ENCODE data around the gene RRP12.
"Not testable (repeated sequence)": the region's sequence is repeated elsewhere in the genome, so short reads cannot be mapped to it uniquely, and the experiment has no call there.

The RRP12 gene, protein sequence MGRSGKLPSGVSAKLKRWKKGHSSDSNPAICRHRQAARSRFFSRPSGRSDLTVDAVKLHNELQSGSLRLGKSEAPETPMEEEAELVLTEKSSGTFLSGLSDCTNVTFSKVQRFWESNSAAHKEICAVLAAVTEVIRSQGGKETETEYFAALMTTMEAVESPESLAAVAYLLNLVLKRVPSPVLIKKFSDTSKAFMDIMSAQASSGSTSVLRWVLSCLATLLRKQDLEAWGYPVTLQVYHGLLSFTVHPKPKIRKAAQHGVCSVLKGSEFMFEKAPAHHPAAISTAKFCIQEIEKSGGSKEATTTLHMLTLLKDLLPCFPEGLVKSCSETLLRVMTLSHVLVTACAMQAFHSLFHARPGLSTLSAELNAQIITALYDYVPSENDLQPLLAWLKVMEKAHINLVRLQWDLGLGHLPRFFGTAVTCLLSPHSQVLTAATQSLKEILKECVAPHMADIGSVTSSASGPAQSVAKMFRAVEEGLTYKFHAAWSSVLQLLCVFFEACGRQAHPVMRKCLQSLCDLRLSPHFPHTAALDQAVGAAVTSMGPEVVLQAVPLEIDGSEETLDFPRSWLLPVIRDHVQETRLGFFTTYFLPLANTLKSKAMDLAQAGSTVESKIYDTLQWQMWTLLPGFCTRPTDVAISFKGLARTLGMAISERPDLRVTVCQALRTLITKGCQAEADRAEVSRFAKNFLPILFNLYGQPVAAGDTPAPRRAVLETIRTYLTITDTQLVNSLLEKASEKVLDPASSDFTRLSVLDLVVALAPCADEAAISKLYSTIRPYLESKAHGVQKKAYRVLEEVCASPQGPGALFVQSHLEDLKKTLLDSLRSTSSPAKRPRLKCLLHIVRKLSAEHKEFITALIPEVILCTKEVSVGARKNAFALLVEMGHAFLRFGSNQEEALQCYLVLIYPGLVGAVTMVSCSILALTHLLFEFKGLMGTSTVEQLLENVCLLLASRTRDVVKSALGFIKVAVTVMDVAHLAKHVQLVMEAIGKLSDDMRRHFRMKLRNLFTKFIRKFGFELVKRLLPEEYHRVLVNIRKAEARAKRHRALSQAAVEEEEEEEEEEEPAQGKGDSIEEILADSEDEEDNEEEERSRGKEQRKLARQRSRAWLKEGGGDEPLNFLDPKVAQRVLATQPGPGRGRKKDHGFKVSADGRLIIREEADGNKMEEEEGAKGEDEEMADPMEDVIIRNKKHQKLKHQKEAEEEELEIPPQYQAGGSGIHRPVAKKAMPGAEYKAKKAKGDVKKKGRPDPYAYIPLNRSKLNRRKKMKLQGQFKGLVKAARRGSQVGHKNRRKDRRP (N-terminal part only)

DNA sequence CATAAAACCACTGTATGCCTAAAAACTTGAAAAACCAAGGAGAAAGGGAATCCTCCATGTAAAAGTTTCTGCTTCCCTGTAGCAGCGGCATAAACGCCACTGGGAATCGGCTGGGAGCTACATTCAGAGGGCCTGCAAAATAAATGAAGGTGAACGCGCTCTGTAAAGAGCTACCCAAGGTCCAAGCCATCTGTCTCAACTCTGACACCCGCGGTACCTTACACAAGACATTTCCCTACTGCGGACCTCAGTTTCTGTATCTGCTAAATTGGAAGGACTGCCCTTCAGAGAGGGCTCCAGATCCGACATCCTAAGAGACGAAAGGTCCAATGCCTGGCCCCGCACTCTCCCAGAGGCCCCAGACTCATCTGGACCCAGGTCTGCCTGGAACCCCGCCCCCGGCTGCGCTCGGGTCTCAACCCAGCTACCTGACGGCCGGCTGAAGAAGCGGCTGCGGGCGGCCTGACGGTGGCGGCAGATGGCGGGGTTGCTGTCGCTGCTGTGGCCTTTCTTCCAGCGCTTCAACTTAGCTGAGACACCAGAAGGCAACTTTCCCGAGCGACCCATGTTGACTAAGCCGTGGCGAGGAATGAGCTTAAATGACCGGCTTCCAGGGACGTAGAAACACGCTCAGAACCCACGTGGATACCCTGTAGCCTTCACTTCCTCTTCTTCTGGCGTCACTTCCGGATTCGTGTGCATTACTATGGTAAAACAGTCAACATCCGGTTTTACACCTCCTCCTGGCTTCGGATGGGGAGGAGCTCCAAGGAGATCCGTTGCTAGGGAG is at the start of gene RRP12:
RRP12 (minus strand) TSS at position 676 of the 790 bp plus-strand sequence; CDS start at position 567, 109 bp downstream.
- DNase-seq (ENCODE audit: low spot score): peak; percentile 99

DNA sequence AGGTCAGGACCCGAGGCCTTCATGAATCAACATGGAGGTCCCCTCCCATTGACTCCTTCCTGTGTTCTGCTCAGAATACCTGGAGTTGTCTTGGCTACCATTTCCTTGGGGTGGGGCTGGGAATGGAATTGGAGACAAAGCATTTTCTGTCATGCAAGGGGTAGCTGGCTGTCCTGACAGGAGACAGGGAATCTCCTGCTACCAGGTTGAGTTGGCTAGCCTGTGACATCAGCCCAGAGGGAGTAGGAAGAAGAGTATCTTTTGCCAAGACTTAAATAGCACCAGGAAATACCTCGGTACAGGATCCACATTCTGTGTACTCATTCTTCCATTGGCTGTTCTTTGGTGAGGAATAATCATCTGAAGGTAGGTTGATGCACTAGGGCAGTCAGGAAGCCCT is 49.7 kb upstream of the RRP12 start:
- no peak for DNase-seq (ENCODE audit: low spot score)

DNA sequence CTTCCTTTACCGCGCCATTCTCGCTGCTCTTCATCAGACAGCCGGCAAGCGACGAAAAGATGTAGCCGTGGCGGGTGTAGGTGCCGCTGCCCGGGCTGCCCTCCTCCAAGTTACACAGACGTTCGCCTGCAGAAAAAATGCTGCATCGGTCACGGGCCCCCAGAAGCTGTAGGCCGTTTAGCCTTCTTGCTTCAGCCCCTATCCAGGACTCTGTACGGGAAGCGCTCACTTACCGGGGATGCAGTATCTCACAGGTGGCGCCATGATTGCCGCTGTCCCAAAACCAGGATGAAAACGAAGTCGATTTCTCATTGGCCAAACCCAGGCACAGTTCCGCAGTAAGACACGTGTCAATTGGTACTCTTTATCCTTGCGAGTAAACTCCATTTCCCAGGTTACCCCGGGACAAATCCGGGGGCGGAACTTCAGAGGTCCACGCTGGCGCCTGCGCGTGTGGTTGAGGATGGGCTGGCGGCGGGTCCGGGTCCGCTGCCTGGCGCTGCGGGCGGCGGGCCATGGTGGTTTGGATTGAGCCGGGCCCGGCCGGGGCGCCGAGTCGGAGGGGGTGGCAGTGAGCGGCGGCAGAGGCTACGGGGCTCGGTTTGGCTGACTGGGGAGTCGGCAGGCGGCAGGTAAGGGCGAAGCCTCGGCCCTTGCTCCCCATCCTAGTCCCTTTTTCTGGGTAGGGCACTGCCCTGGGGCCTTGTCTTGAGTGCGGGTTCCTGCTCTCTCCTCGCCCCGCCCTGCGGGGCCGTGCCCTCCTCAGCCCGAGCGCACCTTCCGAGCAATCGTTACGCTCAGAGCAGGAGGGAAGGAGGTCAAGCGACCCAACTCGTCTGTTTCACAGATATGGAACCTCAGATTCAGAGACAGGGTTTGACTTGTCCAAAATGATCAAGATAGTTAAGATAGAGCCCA is 44.8 kb upstream of the RRP12 start, which contains the start of the genes EXOSC1 and ZDHHC16:
EXOSC1 (minus strand) TSS at position 285 of the 918 bp plus-strand sequence; CDS start at position 264, 21 bp downstream.
ZDHHC16 (plus strand) TSS at position 454 of the 918 bp plus-strand sequence. CDS start 5,501 bp downstream, outside the sequence.
- DNase-seq (ENCODE audit: low spot score): peak; percentile 99

DNA sequence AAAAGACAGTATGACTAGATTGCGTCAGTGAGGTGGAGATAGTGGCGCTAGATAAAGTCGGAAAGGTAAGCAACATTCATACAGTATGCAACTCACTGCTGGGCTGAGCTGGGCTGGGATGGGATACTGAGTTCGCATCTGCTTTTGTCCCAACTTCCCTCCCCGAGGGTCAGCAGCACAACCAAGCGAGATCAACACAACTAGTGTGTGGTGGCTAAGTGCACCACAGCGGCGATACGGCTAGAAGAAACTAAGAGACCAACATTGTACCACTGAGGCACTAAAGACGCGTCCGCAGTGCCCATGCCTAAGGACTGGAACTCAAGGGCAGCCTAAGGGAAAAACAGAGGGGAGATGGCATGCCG is 44.2 kb upstream of the RRP12 start:
- no peak for DNase-seq (ENCODE audit: low spot score)

DNA sequence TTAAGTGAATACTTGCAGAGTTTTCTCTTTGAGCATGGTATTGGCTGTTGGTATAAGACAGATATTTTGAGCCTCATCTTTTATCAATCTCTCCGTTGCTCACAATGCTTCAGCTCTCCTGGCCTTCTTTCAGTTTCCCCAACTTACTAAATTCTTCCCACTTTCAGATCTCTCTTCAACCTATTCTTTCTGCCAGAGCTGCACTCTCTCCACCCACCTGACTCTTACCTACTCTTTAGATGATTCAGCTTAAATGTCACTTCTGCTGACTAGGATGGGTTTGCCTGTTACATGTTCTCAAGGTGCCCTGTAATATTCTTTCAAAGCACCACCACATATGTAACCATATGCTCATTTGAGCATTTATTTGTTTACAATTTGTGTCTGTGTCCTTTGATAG is 43.1 kb upstream of the RRP12 start:
- no peak for DNase-seq (ENCODE audit: low spot score)

DNA sequence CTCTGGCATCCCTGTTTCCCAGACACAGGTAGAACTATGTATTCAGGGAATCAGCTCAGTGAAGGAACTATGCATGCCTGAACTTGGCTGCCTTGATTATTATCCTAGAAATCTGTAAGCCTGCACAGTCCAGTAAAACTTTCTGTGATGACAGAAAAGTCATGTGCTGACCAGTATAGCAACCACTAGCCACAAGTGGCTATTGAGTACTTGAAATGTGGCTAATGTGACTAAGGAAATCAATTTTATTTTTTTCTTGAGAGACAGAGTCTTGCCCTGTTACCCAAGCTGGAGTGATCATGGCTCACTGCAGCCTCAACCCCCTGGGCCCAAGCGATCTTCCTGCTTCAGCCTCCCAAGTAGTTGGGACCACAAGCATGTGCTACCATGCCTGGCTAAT is 41.1 kb upstream of the RRP12 start:
- no peak for DNase-seq (ENCODE audit: low spot score)

DNA sequence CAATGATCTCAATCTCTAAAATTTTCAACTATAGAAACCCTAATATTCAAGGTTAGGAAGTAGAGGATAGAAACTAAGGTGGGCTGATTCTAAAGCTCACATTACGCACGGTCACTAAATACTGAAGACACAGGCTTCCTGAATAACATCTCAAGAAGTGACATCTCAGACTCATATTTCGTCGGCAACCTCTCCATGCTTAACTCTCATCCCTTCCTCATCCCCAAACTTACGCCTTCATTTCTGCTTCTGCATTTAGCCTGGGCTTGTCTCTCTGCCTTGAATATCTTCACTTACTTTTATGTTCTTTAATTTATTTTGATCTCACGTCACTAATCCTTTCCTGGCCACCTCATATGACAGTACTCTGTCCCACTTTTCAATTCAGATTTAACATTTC is 34.1 kb upstream of the RRP12 start:
- DNase-seq (ENCODE audit: low spot score): no peak

DNA sequence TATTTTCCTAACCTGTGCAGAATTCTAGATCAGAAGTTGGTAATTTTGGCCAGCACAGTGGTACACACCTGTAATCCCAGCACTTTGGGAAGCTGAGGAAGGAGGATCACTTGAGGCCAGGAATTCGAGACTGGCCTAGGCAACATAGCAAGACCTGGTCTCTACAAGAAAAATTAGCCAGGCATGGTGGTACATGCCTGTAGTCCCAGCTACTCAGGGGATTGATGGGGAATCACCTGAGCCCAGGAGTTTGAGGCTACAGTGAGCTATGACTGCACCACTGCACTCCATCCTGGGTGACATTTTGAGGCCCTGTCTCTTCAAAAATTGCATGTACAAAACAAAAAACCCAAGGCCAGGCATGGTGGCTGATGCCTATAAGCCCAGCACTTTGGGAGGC is 33.4 kb upstream of the RRP12 start:
- DNase-seq (ENCODE audit: low spot score): no peak

DNA sequence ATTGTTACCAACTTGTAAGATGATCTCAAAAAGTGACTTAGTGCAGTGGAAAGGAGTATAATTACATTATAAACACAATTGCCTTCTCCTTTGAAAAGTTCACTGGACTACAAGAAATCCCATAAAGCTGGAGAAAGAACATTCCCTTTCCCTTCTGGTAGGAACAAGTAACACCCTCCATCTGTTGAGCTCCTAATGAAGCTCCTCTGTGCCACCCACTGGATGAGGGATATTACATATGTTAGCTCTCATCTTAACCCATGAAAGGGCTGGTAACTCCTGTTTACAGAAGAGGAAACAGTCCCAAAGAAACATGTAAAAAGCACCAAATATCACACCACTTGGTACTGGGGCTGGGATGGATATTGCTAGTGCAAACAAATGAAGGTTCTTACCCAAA is 32.9 kb upstream of the RRP12 start:
- no peak for DNase-seq (ENCODE audit: low spot score)

DNA sequence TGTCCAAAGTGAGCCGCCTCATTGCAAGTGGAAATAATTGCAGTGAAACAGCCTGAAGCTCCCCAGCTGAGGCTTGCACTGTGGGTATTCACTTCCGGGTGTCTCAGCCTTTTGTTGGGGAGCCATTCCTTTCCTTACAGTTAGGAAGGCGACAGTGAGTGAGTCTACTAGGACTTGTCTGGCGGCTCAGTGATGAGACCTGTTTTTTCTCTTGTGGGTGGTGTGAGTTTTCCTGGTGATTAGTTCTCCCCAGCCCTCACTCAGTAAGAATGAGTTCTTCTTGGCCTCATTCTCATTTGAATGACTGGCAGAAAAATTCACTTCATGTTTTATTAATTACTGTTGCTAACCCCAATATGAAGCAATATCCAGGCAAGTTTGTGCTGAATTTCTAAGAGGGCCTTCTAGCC is 27.4 kb upstream of the RRP12 start:
- DNase-seq (ENCODE audit: low spot score): no peak

DNA sequence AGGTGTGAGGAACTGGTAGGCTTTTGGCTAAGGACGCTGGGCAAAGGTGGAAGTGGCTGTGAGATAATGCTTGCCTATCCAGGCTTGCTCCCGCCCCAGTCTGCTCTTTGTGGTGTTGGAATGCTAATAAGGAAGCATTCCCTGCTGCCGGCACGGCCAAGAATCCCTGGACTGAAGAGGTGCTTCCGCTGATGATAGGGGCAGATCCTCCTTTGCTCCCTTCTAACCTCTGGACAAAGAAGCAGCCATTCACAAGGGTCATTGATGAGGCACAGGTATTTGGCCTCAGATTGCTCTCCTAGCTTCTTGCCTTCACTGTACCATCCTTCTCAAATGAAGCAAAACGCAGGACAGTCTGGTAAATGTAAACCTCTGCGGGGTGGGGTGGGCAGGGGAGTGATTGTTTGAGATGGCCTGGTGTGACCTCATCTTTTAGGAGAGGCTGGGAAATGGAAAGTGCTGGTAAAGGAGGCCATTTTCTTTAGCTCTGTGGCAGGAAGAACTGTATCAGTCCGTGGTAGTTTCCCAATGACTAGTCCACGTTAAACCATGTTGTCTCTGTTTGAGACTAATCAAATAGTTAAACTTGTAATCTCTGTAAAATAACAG is 26.5 kb upstream of the RRP12 start:
- DNase-seq (ENCODE audit: low spot score): no peak

DNA sequence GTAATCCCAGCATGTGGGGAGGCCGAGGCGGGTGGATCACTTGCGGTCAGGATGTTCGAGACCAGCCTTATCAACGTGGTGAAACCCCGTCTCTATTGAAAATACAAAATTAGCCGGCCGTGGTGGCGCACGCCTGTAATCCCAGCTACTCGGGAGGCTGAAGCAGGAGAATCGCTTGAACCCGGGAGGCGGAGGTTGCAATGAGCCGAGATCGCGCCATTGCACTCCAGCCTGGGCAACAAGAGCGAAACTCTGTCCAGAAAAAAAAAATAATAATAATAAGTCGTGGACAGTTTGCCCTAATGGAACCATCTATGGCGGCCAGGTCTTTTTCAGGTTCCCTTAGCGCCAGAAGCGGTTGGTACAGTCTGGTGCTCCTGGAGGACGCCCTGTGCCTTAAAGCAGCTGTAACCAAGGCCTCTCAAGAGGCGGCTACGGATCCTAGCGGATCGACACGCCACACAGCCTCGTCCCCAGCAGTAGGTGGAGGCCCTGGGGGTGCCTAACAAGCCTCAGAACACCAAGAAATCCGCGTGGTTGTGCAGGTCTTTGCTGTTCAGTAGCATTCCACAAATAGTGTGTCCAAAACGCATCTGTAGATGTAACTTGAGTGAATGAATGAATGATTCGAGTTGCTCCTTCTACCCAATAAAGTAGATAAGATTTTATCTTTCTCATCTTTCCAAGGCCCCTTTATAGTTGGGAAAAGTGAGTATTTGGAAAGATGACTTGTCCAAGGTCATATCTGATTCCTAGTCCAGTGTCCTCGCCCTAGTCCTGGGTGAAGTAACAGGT is 25.8 kb upstream of the RRP12 start:
- DNase-seq (ENCODE audit: low spot score): no peak

DNA sequence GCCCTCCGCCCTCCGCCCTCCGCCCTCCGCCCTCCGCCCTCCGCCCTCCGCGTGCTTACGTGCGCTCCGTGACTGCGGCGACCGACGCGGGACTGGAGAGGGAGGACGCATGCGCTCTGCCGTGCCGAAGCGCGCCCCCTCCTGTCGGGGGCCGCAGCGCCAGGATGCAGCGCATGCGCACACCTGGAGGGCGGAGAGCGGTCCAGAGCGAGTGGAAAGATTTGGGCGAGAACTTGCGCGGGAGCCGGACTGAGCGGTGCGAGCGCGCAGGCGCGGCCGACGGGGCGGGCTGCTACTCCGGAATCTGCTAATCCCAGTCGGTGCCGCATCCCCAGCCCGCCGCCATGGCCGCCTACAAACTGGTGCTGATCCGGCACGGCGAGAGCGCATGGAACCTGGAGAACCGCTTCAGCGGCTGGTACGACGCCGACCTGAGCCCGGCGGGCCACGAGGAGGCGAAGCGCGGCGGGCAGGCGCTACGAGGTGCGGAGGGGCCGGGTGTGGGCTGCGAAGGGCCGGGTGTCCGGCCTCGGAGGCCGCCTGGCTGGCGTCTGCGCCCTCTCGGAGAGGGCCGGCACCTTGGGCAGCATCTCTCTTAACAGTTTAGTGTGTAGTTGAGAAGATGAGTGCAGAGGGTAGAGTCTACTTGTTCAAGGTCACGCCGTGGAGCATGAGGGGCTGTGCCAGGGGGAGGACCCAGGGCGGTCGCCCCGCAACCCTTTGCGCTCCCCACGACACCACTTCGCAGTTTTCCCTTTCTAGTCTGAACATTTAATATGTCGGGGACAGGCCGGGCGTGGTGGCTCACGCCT is 25.0 kb upstream of the RRP12 start, which contains the start of gene PGAM1:
PGAM1 (plus strand) TSS at position 228 of the 812 bp plus-strand sequence; CDS start at position 345, 117 bp downstream.
- peak; percentile 95 for DNase-seq (ENCODE audit: low spot score)

DNA sequence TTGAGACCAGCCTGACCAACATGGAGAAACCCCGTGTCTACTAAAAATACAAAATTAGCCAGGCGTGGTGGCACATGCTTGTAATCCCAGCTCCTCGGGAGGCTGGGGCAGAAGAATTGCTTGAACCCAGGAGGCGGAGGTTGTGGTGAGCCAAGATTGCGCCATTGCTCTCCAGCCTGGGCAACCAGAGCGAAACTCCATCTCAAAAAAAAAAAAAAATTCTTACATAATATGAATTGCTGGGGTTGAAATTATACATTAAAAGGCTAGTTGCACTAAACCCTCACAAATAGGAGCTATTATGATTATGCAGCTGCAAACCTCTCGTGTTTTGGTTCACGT is 22.6 kb upstream of the RRP12 start:
- not testable (repeated sequence) for DNase-seq (ENCODE audit: low spot score)

DNA sequence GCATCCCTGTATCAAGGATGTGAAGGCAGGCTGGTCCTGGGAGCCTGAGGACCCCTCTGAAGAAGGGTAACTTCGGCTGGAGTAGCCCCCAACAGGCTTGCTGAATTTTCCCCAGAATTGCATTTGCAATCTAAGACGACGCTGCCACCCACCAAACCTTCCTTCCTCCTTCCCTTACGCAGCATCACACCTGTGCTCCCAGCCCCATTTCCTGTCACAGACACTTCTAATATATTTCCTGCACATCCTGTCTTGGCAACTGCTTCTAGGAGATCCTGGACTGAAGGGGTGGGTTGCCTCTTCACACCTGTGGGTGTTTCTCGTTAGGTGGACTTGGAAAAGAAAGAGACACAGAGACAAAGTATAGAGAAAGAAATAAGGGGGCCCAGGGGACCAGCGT is 15.4 kb upstream of the RRP12 start:
- DNase-seq (ENCODE audit: low spot score): no peak

DNA sequence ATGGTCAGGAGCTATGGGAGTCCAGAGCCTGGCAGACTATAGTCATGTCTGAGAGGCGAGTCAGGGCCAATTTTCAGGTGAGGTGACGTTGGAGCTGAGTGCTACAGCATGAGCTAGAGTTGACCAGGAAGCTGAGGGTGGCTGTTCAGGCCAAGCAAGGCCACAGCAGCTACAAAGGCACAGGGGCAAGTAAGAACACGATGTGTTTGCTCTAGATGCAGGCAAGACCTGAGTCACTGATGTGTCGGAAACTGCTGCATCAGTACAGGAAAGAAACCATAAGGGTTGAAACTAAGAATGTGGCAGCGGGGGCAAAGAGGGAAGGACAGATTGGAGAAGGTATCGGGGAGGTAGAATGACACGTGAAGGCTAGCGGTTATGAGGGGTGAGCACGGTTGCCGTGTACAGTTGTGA is 11.8 kb upstream of the RRP12 start:
- no peak for DNase-seq (ENCODE audit: low spot score)

DNA sequence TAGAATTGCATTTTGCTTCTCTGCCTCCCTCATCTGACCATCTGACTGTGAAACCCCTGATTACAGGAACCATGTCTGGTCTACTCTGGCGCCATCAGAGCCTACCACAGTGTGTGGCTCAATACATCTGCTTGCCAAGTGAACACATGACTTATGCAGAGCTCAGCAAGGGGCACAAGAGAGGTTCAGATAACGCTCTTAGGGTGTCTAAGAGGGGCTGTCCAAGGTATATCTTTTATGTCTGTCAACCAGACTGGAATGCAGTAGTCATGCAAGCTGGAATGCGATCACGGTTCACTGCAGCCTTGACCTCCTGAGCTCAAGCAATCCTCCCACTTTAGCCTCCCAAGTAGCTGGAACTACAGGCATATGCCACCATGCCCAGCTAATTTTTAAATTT is 10.3 kb upstream of the RRP12 start:
- no peak for DNase-seq (ENCODE audit: low spot score)

DNA sequence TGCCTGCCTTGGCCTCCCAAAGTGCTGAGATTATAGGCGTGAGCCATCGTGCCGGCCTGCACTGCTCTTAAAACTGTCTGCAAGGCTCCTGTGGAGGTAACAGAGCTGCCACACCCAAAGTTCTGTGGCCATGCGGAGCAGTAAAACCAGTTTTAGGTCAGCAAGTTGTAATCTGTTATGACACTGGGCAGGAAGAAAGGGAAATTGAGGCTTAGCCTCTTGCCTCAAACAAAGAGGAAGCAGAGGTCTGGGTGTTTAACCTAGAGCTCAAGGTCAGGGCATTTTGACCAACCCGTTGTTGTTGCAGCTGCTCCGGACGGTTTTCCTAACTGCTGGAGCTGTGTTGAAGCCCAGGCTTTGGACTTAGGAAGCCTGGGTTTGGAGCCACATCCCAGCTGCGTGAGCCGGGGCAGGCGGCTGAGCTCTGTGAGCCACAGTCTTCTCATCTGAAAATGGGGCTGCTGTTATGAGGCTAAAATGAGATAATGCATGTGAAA is 7.4 kb upstream of the RRP12 start:
- no peak for DNase-seq (ENCODE audit: low spot score)

Data from pons (tissue), 1 donor.